HG03439 (cell line): ENCODE data around the gene PSRC1.

Experiments used
- ATAC-seq: cut with Tn5 transposase; IDR thresholded peaks from one replicate; pipeline ENCODE4 v1.9.1; 2021; ENCODE audit warnings: mild to moderate bottlenecking, moderate library complexity; ENCODE audit not compliant: unreplicated experiment

The PSRC1 gene

DNA sequence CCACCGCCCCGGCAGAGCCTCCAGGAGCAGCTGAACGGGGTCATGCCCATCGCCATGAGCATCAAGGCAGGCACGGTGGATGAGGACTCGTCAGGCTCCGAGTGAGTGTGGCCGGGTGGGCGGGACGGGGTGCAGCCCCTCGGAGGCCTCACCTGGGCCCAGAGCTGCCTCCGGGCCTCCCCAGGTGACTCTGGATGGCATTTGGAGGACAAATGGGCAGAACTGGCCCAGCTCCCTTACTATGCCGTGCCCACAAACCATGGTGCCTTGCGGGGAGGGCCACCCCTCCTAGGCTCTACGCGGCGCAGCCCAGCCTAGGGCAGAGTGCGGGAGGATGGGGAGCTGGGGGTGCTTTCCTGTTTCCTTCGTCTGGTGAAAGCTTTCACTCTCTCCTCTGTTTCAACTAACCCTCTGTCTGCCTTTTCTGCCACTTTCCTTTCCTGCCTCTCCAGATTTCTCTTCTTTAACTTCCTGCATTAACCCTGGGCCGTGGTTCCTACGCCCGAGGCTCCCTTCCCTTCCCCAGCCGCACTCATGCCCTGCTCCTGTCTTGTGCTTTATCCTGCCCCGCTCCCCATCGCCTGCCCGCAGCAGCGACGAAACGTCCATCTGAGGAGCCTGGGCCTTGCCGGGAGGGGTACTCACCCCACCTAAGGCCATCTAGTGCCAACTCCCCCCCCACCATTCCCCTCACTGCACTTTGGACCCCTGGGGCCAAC lies 9.2 kb downstream of the PSRC1 start:
- no peak for ATAC-seq

DNA sequence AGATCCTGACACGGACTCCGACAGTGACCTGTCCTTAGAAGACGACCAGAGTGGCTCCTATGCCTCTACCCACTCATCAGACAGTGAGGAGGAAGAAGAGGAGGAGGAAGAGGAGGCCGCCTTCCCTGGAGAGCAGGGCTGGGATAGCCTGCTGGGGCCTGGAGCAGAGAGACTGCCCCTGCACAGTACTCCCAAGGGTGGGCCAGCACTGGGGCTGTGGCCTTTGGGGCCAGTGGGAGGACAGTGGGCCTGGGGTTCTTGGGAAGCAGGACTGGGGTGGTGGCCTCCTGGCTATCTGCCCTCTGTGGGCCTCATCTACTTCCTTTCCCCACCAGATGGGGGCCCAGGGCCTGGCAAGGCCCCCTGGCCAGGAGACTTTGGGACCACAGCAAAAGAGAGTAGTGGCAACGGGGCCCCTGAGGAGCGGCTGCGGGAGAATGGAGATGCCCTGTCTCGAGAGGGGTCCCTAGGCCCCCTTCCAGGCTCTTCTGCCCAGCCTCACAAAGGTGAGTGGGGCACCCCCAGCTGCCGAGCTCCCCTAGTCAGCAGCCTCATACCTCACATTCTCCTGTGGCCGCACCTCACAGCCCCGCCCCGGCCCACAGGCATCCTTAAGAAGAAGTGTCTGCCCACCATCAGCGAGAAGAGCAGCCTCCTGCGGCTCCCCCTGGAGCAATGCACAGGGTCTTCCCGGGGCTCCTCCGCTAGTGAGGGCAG lies 10.0 kb downstream of the PSRC1 start:
- no peak for ATAC-seq

DNA sequence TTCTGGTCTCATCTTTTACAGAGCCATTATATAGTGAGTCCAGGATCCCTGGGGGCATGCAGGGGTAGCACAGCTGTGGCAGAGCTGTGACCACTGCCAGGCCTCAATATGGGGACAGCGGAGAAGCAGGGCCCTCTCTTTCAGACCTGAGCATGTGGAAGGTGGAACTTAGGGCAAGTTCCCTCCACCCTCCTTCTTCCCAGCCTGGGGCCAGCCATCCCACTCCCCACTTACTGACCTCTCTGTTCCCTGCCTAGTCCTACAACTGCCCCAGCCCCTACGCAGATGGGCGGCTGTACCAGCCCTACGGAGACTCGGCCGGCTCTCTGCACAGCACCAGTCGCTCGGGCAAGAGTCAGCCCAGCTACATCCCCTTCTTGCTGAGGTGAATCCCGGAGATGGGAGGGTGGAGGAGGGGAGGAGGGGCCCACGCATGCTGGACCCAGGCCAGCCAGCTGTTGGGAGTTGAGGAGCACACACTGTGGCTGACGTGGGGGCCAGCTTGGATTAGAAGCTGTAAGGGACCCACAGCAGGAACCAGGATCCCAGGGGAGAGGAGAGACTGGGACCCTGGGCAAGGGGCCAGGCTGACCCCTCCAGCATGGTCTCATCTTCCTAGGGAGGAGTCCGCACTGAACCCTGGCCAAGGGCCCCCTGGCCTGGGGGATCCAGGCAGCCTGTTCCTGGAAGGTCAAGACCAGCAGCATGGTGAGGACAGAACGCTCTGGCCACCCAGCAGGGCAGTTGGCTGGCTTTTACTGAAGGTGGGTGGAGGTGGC lies 10.7 kb downstream of the PSRC1 start:
- no peak for ATAC-seq

DNA sequence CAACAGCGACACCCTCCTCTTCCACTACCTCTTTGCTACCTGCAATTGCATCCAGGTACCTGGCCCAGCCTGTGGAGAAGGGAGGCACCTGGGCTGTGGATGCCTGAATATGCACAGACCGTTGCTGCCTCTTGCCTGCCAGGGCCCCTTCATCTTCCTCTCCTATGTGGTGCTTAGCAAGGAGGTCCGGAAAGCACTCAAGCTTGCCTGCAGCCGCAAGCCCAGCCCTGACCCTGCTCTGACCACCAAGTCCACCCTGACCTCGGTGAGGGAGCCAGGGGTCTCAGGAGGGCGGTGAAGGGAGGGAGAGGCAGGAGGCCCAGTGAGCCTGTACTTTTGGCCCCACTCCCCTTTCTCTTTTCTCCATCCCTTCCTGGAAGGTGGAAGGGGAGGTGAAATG lies 11.5 kb downstream of the PSRC1 start:
- no peak for ATAC-seq

DNA sequence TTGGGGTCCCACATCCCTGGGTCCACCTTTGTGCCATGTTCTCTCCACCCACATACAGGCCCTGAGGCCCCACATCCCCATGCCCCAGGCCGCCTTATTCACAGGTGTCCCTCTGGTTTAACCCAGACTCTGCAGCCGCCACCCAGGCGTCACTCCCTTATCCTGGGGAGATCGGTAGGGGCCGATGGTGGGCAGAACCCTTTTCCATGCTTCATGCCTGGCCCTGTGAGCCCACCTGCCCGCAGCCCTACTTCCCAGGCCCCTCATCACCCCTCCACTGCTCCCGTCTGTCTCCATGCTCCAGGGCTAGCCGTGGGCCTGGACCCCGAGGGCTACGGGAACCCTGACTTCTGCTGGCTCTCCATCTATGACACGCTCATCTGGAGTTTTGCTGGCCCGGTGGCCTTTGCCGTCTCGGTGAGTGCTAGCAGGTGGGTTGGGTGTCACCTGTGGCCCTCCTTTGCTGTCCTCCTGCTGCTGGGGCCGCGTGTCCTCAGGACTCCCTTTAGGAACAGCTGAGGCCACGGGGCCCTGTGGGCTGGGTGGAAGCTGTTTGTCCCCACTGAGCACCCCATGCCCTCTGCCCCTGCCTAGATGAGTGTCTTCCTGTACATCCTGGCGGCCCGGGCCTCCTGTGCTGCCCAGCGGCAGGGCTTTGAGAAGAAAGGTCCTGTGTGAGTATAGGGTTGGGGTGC lies 12.2 kb downstream of the PSRC1 start:
- no peak for ATAC-seq

DNA sequence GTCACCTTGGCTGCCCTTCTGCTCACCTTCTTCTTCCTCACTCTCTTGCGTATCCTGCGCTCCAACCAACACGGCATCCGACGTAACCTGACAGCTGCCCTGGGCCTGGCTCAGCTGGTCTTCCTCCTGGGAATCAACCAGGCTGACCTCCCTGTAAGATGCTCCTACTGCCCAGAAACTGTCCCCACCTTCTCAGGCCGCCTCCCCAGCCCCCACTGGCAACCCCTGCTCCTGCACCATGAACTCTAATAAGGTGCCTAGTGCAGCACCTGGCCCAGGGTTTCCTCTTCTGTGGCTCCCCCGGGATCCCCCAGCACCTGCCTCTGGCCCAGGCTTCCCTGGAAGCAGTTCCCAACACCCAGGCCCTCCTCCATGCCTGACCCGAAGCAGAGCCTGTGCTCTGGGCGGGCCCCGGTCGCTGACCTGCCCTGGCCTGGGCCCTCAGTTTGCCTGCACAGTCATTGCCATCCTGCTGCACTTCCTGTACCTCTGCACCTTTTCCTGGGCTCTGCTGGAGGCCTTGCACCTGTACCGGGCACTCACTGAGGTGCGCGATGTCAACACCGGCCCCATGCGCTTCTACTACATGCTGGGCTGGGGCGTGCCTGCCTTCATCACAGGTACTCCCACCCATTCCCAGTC lies 12.8 kb downstream of the PSRC1 start:
- no peak for ATAC-seq

DNA sequence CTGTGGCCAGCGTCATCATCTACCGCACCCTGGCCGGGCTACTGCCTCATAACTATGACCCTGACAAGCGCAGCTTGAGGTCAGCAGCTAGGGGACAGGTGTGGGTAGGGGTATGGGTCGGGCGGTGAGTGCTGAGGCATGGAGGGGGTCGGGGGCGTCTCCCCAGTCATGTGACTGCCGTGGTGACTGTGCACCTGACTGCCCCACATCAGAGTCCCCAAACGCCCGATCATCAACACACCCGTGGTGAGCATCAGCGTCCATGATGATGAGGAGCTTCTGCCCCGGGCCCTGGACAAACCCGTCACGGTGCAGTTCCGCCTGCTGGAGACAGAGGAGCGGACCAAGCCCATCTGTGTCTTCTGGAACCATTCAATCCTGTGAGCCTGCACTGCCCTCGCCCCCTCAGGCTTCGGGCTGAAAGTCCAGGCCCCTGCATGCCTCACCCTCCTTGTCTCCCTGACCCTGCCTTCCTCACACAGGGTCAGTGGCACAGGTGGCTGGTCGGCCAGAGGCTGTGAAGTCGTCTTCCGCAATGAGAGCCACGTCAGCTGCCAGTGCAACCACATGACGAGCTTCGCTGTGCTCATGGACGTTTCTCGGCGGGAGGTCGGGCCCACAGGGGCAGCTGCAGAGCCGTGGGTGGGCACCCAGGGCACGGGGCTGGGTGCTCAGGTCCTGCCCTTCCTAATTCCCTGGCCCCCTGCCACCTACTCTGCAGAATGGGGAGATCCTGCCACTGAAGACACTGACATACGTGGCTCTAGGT lies 13.5 kb downstream of the PSRC1 start:
- no peak for ATAC-seq

DNA sequence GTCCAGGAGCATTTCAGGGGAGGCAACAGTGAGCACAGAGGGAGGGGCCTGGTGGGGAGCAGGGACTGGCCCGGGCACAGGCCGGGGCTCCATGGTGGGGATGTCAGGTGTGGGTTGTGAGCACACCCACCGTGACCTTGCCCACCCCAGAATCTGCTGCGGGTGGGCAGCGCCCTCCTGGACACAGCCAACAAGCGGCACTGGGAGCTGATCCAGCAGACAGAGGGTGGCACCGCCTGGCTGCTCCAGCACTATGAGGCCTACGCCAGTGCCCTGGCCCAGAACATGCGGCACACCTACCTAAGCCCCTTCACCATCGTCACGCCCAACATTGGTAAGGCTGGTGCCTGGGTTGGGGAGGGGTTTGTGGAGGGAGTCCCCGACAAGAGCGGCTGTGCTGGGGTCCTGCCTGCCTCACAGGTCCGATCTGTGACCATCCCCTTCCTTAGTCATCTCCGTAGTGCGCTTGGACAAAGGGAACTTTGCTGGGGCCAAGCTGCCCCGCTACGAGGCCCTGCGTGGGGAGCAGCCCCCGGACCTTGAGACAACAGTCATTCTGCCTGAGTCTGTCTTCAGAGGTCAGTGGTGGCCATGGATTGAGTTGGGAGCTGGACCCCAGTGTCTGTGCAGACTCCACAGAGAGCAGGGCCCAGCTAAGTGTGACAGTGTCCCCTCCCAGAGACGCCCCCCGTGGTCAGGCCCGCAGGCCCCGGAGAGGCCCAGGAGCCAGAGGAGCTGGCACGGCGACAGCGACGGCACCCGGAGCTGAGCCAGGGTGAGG lies 14.3 kb downstream of the PSRC1 start:
- ATAC-seq, result no peak

DNA sequence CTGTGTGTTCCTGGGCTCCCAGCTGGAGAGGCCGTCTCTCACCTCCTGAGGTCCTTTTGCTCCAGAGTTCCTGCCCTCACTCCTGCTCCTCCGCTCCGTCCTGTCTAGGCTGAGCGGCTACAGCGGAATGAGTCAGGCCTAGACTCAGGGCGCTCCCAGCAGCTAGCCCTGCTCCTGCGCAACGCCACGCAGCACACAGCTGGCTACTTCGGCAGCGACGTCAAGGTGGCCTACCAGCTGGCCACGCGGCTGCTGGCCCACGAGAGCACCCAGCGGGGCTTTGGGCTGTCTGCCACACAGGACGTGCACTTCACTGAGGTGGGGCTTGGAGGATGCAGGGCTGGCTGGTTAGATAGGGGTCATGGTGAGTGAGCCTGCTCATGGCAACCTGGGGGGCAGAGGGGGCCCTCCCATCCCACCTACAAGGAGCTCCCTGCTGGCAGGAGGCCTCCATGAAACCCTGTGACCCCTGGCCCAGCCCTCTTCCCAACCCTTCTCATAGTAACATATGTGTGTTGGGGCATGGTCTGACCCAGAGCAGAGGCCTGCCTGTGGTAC lies 15.1 kb downstream of the PSRC1 start:
- no peak for ATAC-seq

DNA sequence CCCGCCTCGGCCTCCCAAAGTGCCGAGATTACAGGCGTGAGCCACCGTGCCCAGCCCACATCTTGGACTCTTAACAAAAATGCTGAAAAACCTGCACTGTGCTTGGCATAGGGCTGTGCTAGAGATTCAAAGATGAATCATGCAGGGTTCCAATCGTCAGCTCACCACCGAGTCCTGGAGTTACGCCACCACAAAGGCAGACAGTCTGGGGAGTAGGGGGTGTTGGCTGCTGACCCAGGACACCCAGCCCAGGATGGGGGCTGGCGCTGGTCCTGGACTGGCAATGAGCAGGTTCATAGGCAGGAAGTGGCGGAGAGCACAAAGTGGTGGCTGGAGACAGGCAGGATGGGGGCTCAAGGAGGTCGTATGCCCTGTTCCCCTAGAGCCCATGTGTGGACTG lies 16.0 kb downstream of the PSRC1 start:
- no peak for ATAC-seq

DNA sequence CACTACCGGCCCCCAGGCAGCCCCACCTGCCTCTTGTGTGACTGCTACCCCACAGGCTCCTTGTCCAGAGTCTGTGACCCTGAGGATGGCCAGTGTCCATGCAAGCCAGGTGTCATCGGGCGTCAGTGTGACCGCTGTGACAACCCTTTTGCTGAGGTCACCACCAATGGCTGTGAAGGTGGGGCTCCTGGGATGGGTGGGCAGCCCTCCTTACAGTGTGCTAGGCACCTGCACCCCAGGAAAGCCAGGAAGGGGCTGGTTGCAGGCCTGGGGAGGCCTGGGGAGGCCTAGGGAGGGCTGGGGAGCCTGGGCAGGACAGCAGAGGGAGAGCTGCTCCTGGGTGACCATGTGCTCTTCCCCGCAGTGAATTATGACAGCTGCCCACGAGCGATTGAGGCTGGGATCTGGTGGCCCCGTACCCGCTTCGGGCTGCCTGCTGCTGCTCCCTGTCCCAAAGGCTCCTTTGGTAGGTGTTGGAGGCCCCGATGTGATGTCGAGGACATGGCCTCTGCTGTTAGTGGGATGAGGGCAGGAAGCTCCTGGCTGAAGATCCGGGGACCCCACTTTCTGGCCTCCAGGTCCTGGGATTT lies 17.1 kb downstream of the PSRC1 start:
- no peak for ATAC-seq

DNA sequence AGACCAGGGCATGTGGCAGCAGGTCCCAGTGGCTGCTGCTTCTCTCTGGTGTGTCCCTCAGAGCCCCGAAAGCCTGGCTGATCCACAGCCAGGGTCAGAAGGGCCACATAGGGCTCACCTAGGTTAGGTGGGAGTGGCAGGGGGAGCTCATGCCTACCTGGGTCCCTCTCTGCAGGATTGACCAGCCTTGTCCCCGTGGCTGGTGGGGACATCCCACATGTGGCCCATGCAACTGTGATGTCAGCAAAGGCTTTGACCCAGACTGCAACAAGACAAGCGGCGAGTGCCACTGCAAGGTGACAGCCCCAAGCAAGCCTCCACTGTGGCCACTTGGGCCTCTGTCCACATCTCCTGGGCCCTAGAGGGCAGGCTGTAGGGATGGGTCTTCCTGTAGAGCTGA lies 17.9 kb downstream of the PSRC1 start:
- no peak for ATAC-seq

DNA sequence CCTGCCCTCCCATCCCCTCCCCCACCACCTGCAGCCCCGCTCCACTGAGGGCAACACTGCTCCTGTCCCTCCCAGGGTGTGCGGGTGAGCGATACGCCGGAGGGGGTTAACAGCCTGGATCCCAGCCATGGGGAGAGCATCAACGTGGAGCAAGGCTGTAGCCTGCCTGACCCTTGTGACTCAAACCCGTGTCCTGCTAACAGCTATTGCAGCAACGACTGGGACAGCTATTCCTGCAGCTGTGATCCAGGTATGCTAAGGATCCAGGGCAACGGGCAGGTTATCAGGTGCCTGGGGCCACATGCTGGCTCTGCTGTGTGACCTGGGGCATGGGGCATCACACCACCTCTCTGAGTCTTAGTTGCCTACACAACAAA lies 18.6 kb downstream of the PSRC1 start:
- ATAC-seq, result no peak

DNA sequence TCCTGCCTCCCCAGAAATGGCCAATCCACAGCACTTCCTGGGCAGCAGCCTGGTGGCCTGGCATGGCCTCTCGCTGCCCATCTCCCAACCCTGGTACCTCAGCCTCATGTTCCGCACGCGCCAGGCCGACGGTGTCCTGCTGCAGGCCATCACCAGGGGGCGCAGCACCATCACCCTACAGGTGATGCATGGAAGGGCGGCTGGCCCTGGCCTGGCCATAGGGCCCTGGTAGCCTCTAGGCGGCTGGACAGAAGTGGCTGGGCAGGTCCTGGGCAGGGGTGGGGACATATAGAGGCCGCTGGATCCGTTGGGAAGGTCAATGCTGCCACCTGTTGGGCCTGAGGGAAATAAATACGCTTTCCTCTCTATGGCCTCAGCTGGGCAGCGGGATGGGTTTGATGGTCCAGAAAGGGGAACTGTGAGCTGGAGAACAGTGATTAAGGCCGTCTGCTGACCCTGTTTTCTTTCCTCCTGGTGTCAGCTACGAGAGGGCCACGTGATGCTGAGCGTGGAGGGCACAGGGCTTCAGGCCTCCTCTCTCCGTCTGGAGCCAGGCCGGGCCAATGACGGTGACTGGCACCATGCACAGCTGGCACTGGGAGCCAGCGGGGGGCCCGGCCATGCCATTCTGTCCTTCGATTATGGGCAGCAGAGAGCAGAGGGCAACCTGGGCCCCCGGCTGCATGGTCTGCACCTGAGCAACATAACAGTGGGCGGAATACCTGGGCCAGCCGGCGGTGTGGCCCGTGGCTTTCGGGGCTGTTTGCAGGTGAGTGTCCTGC lies 19.2 kb downstream of the PSRC1 start:
- ATAC-seq, result peak; percentile 69

DNA sequence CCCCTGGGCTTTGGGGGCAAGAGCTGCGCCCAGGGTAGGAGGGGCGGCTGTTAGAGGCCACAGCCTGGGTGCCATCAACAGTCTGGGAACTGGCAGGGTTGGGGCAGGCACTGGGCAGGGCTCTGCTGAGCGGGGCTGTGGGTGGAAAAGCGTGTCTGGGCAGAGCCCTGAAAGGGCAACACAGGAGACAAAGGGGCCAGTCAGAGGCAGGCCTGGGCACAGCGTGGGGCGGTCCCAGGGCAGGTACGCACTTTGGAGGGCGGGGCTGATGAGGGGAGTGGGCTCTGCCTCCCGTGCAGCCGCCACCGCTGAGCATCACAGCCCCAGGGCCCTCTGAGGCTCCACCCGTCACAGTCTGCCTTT lies 19.7 kb downstream of the PSRC1 start:
- ATAC-seq, result no peak

DNA sequence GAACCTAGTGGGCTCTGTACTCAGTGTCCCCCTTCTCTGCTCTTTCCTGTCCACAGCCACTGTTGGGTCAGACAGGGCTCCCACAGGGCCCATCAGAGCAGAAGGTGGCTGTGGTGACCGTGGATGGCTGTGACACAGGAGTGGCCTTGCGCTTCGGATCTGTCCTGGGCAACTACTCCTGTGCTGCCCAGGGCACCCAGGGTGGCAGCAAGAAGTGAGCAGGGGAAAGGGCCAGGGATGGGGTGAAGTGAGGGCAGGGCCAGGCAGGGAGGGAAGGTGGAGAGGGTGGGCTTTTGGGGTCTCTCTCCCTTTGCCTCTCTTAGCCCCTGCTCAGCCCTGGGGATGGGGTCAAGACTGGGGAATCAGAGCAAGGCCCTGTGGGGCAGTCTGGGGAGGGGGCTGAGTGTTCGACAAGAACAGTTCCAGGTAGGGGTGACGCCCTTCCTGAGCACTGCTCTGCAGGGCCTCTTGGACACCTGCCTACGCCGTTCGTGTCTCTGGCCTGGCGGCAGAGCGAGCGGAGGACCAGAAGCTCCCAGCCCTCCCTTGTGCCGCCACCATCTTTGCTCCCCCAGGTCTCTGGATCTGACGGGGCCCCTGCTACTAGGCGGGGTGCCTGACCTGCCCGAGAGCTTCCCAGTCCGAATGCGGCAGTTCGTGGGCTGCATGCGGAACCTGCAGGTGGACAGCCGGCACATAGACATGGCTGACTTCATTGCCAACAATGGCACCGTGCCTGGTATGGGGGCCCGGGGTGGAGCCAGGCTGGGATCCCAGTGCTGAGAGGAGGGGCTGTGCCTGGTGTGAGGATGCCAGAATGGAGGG lies 20.5 kb downstream of the PSRC1 start:
- ATAC-seq, result no peak

DNA sequence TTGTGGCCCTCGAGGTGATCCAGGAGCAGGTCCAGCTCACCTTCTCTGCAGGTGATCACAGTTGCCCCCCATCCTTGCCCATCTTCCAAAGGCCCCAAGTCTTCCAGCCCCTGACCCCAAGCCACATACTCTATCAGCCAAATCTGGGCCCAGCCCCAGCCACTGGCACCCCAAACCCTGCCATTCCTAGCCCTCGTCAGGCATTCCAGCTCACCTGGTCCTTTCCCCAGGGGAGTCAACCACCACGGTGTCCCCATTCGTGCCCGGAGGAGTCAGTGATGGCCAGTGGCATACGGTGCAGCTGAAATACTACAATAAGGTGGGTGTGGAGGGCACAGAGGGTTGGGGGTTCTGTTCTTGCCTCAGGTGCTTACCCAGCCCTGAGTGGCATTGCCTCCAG lies 21.4 kb downstream of the PSRC1 start:
- no peak for ATAC-seq
